Measurements from ENCODE around the gene PDE7B. TPM values are rescaled to one million over a fixed set of nuclear protein-coding genes. Genes with fewer than 3 reads are reported as not detected.

Gene PDE7B
- total RNA-seq, 4 donors from 2014 or later, result 15.4 to 28.6 (median 18.8) TPM

GRCh38 chr6:136076496-136076895 is 225.0 kb downstream of the PDE7B start:
- TF ChIP-seq CTCF (IDR thresholded peaks at IDR 0.05) (no peak), POLR2A (IDR thresholded peaks at IDR 0.05) (no peak)
- Histone ChIP-seq H3K27ac (no peak overlapping the region), H3K36me3 (no peaks in the 10 kb centered on the region), H3K27me3 (no peaks in the 10 kb centered on the region), H3K9me3 (no peaks in the 10 kb centered on the region), H3K4me3 (no peak overlapping the region), H3K4me1 (no peaks in the 10 kb centered on the region)
- intact Hi-C loops (cut with DNase I; ENCODE audit: low total_unique reads), result no loop called here
- DNase-seq, result no peak

GRCh38 chr6:136077834-136078576 is 226.5 kb downstream of the PDE7B start:
- Histone ChIP-seq H3K4me1 (no peaks in the 10 kb centered on the region), H3K4me3 (no peak overlapping the region), H3K27ac (no peak overlapping the region), H3K9me3 (no peaks in the 10 kb centered on the region), H3K27me3 (no peaks in the 10 kb centered on the region), H3K36me3 (no peaks in the 10 kb centered on the region)
- TF ChIP-seq CTCF (IDR thresholded peaks at IDR 0.05) (no peak), POLR2A (IDR thresholded peaks at IDR 0.05) (no peak)
- DNase-seq, result no peak
- intact Hi-C loops (cut with DNase I; ENCODE audit: low total_unique reads), result no loop called here

GRCh38 chr6:136079701-136080565 is 228.4 kb downstream of the PDE7B start:
- Histone ChIP-seq H3K27ac (peak overlapping the region in 1 of 2 donors; percentile 20), H3K36me3 (no peaks in the 10 kb centered on the region), H3K9me3 (no peaks in the 10 kb centered on the region), H3K27me3 (no peaks in the 10 kb centered on the region), H3K4me3 (no peak overlapping the region), H3K4me1 (no peaks in the 10 kb centered on the region)
- DNase-seq, result no peak
- intact Hi-C loops (cut with DNase I; ENCODE audit: low total_unique reads), result no loop called here
- TF ChIP-seq POLR2A (IDR thresholded peaks at IDR 0.05) (no peak), CTCF (IDR thresholded peaks at IDR 0.05) (no peak)

GRCh38 chr6:136083540-136083939 is 232.0 kb downstream of the PDE7B start:
- intact Hi-C loops (cut with DNase I; ENCODE audit: low total_unique reads), result no loop called here
- Histone ChIP-seq H3K4me3 (no peak overlapping the region), H3K27ac (no peak overlapping the region), H3K4me1 (no peaks in the 10 kb centered on the region), H3K27me3 (no peaks in the 10 kb centered on the region), H3K36me3 (no peaks in the 10 kb centered on the region), H3K9me3 (no peaks in the 10 kb centered on the region)
- DNase-seq, result no peak
- TF ChIP-seq POLR2A (IDR thresholded peaks at IDR 0.05), result no peak
- no peak for TF ChIP-seq CTCF (IDR thresholded peaks at IDR 0.05)

GRCh38 chr6:136084403-136084802 is 232.9 kb downstream of the PDE7B start:
- no peak for TF ChIP-seq CTCF (IDR thresholded peaks at IDR 0.05)
- TF ChIP-seq POLR2A (IDR thresholded peaks at IDR 0.05), result no peak
- Histone ChIP-seq H3K4me1 (no peaks in the 10 kb centered on the region), H3K27me3 (no peaks in the 10 kb centered on the region), H3K4me3 (no peak overlapping the region), H3K36me3 (no peaks in the 10 kb centered on the region), H3K27ac (no peak overlapping the region), H3K9me3 (no peaks in the 10 kb centered on the region)
- intact Hi-C loops (cut with DNase I; ENCODE audit: low total_unique reads), result no loop called here
- no peak for DNase-seq

Data from uterus (tissue), 4 donors.